RWPE2 (cell line): ENCODE data around the gene RBM28.
A peak's percentile ranks its signal among the peaks of the same experiment; 100 is the strongest.

ENCODE experiments used
- ATAC-seq: fragments of 200-7000 bp; cut with Tn5 transposase; 3 replicates; pipeline ENCODE4 v1.9.1; 2021; ENCODE audit warnings: low read depth
- DNase-seq: peaks from one replicate; pipeline ENCODE4 v3.0.0-alpha.2; 2020; ENCODE audit warnings: low spot score
- H3K27ac ChIP-seq: fragments of 450-650 bp; 2 replicates; pipeline ENCODE4 v1.5.1; 2017; ENCODE audit warnings: mild to moderate bottlenecking; ENCODE audit not compliant: poor library complexity, severe bottlenecking
- H3K27me3 ChIP-seq: fragments of 250-450 bp; sonication (Bioruptor Pico); 2 replicates; pipeline ENCODE4 v1.5.1; 2021; ENCODE audit warnings: mild to moderate bottlenecking, moderate library complexity; ENCODE audit not compliant: insufficient read depth, poor library complexity, severe bottlenecking
- H3K36me3 ChIP-seq: fragments of 250-450 bp; sonication (Bioruptor Pico); 2 replicates; pipeline ENCODE4 v1.5.1; 2020; ENCODE audit warnings: low read depth, mild to moderate bottlenecking, moderate library complexity
- H3K4me1 ChIP-seq: fragments of 250-450 bp; sonication (Bioruptor Pico); 2 replicates; pipeline ENCODE4 v1.5.1; 2021; ENCODE audit warnings: mild to moderate bottlenecking, moderate library complexity; ENCODE audit not compliant: insufficient read depth, poor library complexity, severe bottlenecking
- H3K4me3 ChIP-seq: fragments of 250-450 bp; sonication (Bioruptor Pico); 2 replicates; pipeline ENCODE4 v1.5.1; 2021; ENCODE audit warnings: mild to moderate bottlenecking, moderate library complexity; ENCODE audit not compliant: severe bottlenecking
- H3K9me3 ChIP-seq: fragments of 250-450 bp; sonication (Bioruptor Pico); 2 replicates; pipeline ENCODE4 v1.5.1; 2021; ENCODE audit warnings: mild to moderate bottlenecking, moderate library complexity; ENCODE audit not compliant: severe bottlenecking
- TF ChIP-seq, protein P1 (sequence below): fragments of 450-650 bp; IDR thresholded peaks from one replicate; pipeline ENCODE4 v1.5.1; 2017; ENCODE audit warnings: mild to moderate bottlenecking, moderate library complexity; ENCODE audit not compliant: poor library complexity, severe bottlenecking

The RBM28 gene

DNA sequence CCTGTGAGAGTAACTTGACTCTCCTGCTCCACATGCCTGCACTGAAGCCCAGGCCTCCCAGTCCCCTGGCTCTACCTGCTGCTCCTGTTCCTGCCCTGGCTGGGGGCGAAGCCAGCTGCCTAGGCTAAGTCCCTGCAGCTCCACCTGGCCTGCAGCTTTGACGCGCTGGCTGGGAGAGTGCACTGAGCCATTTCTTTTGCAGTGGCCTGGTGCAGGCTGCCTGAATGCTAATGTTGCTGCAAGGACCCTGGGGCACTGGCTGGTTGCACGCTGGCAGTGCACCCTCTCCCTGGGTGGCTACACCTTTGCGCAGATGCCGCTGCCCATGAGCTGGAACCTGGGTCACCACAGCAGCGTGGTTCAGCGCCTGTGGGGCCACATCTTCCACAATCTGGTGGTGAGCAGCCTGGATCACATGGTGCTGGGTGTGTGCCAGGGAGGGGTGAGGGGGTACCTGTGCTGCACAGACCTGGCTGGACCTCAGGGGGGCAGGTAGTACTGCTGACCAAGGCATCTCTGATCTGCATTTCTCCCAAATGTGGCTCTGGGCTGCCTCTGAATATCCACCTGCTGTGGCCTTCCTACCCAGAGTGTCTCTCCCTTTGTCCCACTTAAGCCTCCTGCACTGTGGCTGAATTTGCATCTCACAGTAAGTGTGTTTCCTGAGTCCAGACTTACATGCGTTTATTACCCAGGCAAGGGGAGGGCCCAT, 46.1 kb upstream of the RBM28 start:
- no peak overlapping the region for H3K27ac ChIP-seq
- no peaks in the 10 kb centered on the region for H3K27me3 ChIP-seq
- TF ChIP-seq, protein P1, sequence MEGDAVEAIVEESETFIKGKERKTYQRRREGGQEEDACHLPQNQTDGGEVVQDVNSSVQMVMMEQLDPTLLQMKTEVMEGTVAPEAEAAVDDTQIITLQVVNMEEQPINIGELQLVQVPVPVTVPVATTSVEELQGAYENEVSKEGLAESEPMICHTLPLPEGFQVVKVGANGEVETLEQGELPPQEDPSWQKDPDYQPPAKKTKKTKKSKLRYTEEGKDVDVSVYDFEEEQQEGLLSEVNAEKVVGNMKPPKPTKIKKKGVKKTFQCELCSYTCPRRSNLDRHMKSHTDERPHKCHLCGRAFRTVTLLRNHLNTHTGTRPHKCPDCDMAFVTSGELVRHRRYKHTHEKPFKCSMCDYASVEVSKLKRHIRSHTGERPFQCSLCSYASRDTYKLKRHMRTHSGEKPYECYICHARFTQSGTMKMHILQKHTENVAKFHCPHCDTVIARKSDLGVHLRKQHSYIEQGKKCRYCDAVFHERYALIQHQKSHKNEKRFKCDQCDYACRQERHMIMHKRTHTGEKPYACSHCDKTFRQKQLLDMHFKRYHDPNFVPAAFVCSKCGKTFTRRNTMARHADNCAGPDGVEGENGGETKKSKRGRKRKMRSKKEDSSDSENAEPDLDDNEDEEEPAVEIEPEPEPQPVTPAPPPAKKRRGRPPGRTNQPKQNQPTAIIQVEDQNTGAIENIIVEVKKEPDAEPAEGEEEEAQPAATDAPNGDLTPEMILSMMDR: no peak
- no peak overlapping the region for H3K4me3 ChIP-seq
- DNase-seq (no peak), ATAC-seq (peak; percentile 7; the same call in 1 of the 3 replicates)
- H3K9me3 ChIP-seq: peaks cover 4% of the 10 kb centered on the region
- no peaks in the 10 kb centered on the region for H3K36me3 ChIP-seq
- no peaks in the 10 kb centered on the region for H3K4me1 ChIP-seq

DNA sequence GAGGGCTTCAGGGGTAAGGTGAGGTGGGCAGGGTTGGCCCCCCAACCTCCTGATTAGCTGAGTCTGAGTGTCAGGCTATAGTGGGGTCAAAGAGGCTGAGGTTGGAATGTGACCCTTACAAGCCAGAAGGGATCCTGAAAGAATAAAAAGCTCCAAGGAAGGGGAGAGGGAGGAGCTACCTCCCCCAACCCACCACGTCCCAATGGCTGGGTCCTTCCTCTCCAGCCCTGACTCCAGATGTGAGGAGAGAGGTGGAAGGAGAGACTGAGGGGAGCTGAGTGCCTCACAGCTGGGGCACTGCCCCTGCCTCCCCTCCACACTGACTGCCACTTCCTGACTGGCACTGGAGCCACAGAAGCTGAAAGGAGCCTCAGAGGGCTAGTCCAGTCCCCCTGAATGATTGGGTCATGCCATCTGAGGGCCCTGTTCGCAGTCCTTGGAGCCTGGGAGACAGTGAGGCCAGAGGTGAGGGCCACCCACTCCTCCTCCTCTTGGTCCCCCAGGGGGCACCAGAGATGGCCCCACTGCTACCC, 45.4 kb upstream of the RBM28 start:
- no peaks in the 10 kb centered on the region for H3K36me3 ChIP-seq
- DNase-seq (no peak), ATAC-seq (0 out of 3 replicates have a peak, but pooled peaks have one; percentile 2)
- H3K27me3 ChIP-seq: no peaks in the 10 kb centered on the region
- no peaks in the 10 kb centered on the region for H3K4me1 ChIP-seq
- peaks cover 4% of the 10 kb centered on the region for H3K9me3 ChIP-seq
- no peak overlapping the region for H3K4me3 ChIP-seq
- no peak overlapping the region for H3K27ac ChIP-seq
- TF ChIP-seq, protein P1: no peak

DNA sequence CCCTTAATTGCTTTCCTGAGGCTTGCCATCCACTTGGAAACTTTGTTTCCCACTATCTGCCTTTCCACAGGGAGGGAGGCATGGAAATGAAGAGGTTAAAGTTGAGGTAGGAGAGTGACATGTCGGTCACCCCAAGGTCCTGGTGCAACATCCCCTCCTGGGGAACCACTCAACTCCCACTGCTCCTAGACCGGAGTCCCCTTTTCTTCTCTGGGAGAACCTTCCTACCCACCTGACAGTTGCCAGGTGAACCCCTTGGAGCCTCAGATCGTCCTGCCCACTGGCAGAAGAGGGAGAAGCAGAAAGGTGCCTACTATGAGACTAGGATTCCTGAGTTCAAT, 44.4 kb upstream of the RBM28 start:
- TF ChIP-seq, protein P1: no peak
- no peaks in the 10 kb centered on the region for H3K36me3 ChIP-seq
- H3K4me3 ChIP-seq: no peak overlapping the region
- H3K27me3 ChIP-seq: no peaks in the 10 kb centered on the region
- H3K27ac ChIP-seq: no peak overlapping the region
- peaks cover 4% of the 10 kb centered on the region for H3K9me3 ChIP-seq
- no peak for ATAC-seq
- no peak for DNase-seq
- H3K4me1 ChIP-seq: no peaks in the 10 kb centered on the region

DNA sequence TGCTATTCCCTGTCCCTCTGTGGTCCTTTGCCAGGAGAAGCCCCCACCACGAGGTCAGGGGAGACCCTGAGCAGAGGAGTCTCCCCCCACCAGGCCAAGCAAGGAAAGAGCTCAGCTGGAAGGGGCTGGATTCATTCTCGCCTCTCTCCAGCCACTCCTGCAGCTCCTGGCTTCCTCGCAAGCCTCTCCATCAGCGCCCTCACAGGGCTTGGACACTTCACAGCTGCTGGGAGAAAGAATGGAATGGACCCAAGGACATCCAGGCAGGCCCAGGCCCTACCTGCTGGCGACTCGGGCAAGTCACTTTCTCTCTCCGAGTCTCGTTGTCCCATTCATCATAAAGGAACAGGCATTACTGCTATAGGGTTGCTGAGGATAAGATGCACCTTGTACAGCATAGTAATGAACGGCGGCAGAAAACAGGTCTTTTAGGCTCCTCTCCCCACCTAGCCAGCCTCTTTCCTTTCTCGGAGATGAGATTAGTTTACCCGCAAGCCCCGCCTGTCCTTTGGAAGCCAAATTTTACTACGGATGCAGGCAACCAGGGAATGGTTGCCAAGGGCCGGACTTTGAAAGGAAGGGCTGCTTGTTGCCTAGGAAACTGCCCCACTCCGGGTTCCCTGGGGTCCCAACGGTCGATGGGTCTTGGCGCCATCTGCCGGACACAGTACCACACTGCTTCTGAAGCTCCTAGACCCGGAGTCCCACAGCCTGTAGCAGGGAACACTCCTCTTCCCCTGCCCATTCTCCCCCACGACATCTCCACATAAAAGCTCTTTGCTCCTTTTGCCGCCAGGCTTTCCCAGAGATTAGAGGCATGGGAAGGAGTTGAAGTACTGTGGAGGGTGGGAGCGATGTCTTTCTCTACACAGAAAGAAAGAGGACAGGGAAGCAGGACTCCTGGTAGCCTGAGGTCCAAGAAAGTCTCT, 43.8 kb upstream of the RBM28 start:
- H3K27ac ChIP-seq: no peak overlapping the region
- TF ChIP-seq, protein P1: peak; percentile 91
- no peaks in the 10 kb centered on the region for H3K4me1 ChIP-seq
- no peak for DNase-seq
- peak; percentile 65 for ATAC-seq
- H3K27me3 ChIP-seq: no peaks in the 10 kb centered on the region
- peaks cover 4% of the 10 kb centered on the region for H3K9me3 ChIP-seq
- no peaks in the 10 kb centered on the region for H3K36me3 ChIP-seq
- no peak overlapping the region for H3K4me3 ChIP-seq
